Liver (tissue), 9 donors: Measurements from ENCODE around the gene TMED6. TPM values are rescaled to one million over a fixed set of nuclear protein-coding genes. Genes with fewer than 3 reads are reported as not detected.

Source experiments
- DNase-seq: peaks from one replicate; pipeline ENCODE4 v3.0.0-alpha.2; 2017; ENCODE audit warnings: low spot score
- H3K27ac ChIP-seq, 2 donors: one replicate each; pipeline ENCODE4 v1.7.0; 2013; ENCODE audit warnings: inconsistent platforms in 2 of 2, low read length in 2 of 2, control low read depth in 1 of 2, low read depth in 1 of 2, mild to moderate bottlenecking in 1 of 2
- H3K27me3 ChIP-seq, 4 donors: one replicate each; pipeline versions ENCODE4 v1.6.1 to v1.7.0; 2013; ENCODE audit warnings: low read length in 3 of 4, inconsistent platforms in 1 of 4, mild to moderate bottlenecking in 1 of 4, moderate library complexity in 1 of 4; ENCODE audit not compliant: control insufficient read depth in 4 of 4, insufficient read depth in 4 of 4
- H3K36me3 ChIP-seq, 4 donors: one replicate each; pipeline versions ENCODE4 v1.6.1 to v1.7.0; 2013; ENCODE audit warnings: low read length in 3 of 4, mild to moderate bottlenecking in 3 of 4, low read depth in 1 of 4, moderate library complexity in 1 of 4; ENCODE audit not compliant: control insufficient read depth in 4 of 4, insufficient read depth in 3 of 4
- H3K4me1 ChIP-seq, 4 donors: one replicate each; pipeline versions ENCODE4 v1.6.1 to v1.7.0; 2013; ENCODE audit warnings: low read length in 3 of 4, mild to moderate bottlenecking in 3 of 4, moderate library complexity in 1 of 4; ENCODE audit not compliant: control insufficient read depth in 4 of 4, insufficient read depth in 4 of 4
- H3K4me3 ChIP-seq, 3 donors: one replicate each; pipeline versions ENCODE4 v1.6.1 to v1.7.0; 2013; ENCODE audit warnings: low read length in 3 of 3, control low read depth in 1 of 3, low read depth in 1 of 3, mild to moderate bottlenecking in 1 of 3
- H3K9ac ChIP-seq, 2 donors: one replicate each; pipeline ENCODE4 v1.7.0; 2013; ENCODE audit warnings: low read length in 2 of 2, mild to moderate bottlenecking in 2 of 2, moderate library complexity in 2 of 2, control low read depth in 1 of 2, low read depth in 1 of 2
- H3K9me3 ChIP-seq, 4 donors: one replicate each; pipeline versions ENCODE4 v1.6.1 to v1.7.0; 2013; ENCODE audit warnings: low read length in 3 of 4; ENCODE audit not compliant: control insufficient read depth in 4 of 4
- ATF3 ChIP-seq: IDR thresholded peaks from 2 replicates; pipeline ENCODE4 v1.6.1; 2016; ENCODE audit warnings: antibody characterized with exemption
- CTCF ChIP-seq: fragments of 150-350 bp; IDR thresholded peaks from 2 replicates; pipeline ENCODE4 v1.5.1; 2017; ENCODE audit warnings: improper control_type of control experiment, low read depth, low read length; ENCODE audit not compliant: missing input control
- EGR1 ChIP-seq, 2 donors: IDR thresholded peaks; 2 replicates each; pipeline ENCODE4 v1.6.1; 2016 to 2018; ENCODE audit warnings: antibody characterized with exemption in 2 of 2, low read depth in 2 of 2
- FOXA1 ChIP-seq: IDR thresholded peaks from 2 replicates; pipeline ENCODE4 v1.6.1; 2016; ENCODE audit warnings: antibody characterized with exemption
- FOXA2 ChIP-seq: IDR thresholded peaks from 2 replicates; pipeline ENCODE4 v1.6.1; 2016; ENCODE audit warnings: antibody characterized with exemption
- GABPA ChIP-seq, 2 donors: IDR thresholded peaks in 1 of 2; conservative IDR thresholded peaks in 1 of 2; 2 replicates each; pipeline ENCODE4 v1.6.1; 2016; ENCODE audit warnings: antibody characterized with exemption in 2 of 2, mild to moderate bottlenecking in 1 of 2, moderate library complexity in 1 of 2
- HNF4A ChIP-seq, 2 donors: conservative IDR thresholded peaks; 2 replicates each; pipeline ENCODE4 v1.6.1; 2016; ENCODE audit warnings: antibody characterized with exemption in 2 of 2, mild to moderate bottlenecking in 2 of 2
- HNF4G ChIP-seq: IDR thresholded peaks from 2 replicates; pipeline ENCODE4 v1.6.1; 2016; ENCODE audit warnings: antibody characterized with exemption
- JUND ChIP-seq, 2 donors: IDR thresholded peaks; 2 replicates each; pipeline ENCODE4 v1.6.1; 2016; ENCODE audit warnings: antibody characterized with exemption in 2 of 2
- MAX ChIP-seq: IDR thresholded peaks from 2 replicates; pipeline ENCODE4 v1.6.1; 2016; ENCODE audit warnings: antibody characterized with exemption
- NR2F2 ChIP-seq: IDR thresholded peaks from 2 replicates; pipeline ENCODE4 v1.6.1; 2016; ENCODE audit warnings: antibody characterized with exemption
- RAD21 ChIP-seq, 2 donors: IDR thresholded peaks; 2 replicates each; pipeline ENCODE4 v1.6.1; 2016; ENCODE audit warnings: antibody characterized with exemption in 2 of 2, mild to moderate bottlenecking in 2 of 2
- RXRA ChIP-seq, 2 donors: IDR thresholded peaks; 2 replicates each; pipeline ENCODE4 v1.6.1; 2017 to 2018; ENCODE audit warnings: antibody characterized with exemption in 2 of 2, mild to moderate bottlenecking in 1 of 2
- SP1 ChIP-seq: IDR thresholded peaks from 2 replicates; pipeline ENCODE4 v1.6.1; 2018; ENCODE audit warnings: antibody characterized with exemption, mild to moderate bottlenecking
- TAF1 ChIP-seq: conservative IDR thresholded peaks from 2 replicates; pipeline ENCODE4 v1.6.1; 2016; ENCODE audit warnings: antibody characterized with exemption, mild to moderate bottlenecking
- YY1 ChIP-seq: IDR thresholded peaks from 2 replicates; pipeline ENCODE4 v1.6.1; 2016; ENCODE audit warnings: antibody characterized with exemption, mild to moderate bottlenecking
- WGBS: extraction: QIAGEN DNeasy Blood & Tissue Kit; methylation state at CpG from one replicate; pipeline ENCODE4 v1.1.7; 2013; 5-methylcytosine and 5-hydroxymethylcytosine counted together
- polyA plus RNA-seq, 2 donors: library from polyadenylated mRNA; stranded (reverse) in 1 of 2; unstranded in 1 of 2; fragments of 200-250 nt in 1 of 2; fragments of >200 nt in 1 of 2; fragmentation: Nextera tagmentation in 1 of 2; extraction: Ambion mirVana in 1 of 2; gene quantifications; one replicate each; pipeline versions ENCODE4 v1.2.1 to v1.2.3, GENCODE V29; 2013 to 2015
- total RNA-seq, 2 donors: library from RNA; depleted of rRNA; stranded (reverse); fragments of >200 nt; gene quantifications; one replicate each; pipeline ENCODE4 v1.2.3, GENCODE V29; 2014
- TF ChIP-seq, protein P1 (sequence below): IDR thresholded peaks from 2 replicates; pipeline ENCODE4 v1.6.1; 2016; ENCODE audit warnings: antibody characterized with exemption
- TF ChIP-seq, protein P2 (sequence below): IDR thresholded peaks from 2 replicates; pipeline ENCODE4 v1.6.1; 2016; ENCODE audit warnings: antibody characterized with exemption, mild to moderate bottlenecking
- donor health status: healthy.
- donor health status: healthy.
- donor health status: healthy.
- donor health status: healthy.
- donor health status: healthy.

The TMED6 gene
- total and polyA plus RNA-seq, 4 donors, result 0.18 to 46.2 (median 11.0) TPM

DNA sequence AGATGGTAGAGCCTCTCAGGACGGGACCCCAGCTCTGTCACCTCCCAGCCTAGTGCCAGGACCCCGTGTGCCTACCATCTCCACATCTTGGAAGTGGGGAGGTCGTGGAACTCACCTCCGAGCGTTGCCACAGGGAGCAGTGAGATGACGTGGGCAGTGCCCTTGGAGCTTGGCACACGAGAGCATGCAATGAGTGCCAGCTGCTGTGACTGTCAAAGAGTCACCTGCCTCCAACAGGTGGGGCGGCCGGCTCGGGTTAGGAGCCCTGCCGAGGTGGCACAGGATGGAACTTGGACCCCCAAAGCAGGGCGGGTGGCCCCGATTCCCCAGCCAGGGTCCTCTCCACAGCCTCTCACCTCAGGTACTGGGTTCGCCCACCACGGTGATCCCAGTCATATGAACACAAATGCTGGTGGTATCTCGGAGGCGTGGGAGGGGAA is 35.0 kb downstream of the TMED6 start (continued):
- TF ChIP-seq CTCF (no peak), HNF4A (conservative IDR thresholded peaks at IDR 0.05) (peak; percentile 61 to 69), ATF3 (no peak), TAF1 (no peak), RXRA (IDR thresholded peaks at IDR 0.05) (peak in 1 of 2 donors; percentile 81), MAX (no peak), RAD21 (IDR thresholded peaks at IDR 0.05) (no peak)

GRCh38 chr16:69315486-69316311 is 35.9 kb downstream of the TMED6 start:
- Histone ChIP-seq H3K27me3 (no peaks in the 10 kb centered on the region), H3K9me3 (no peaks in the 10 kb centered on the region), H3K27ac (peak overlapping the region; percentile 75 to 80), H3K36me3 (peaks cover 17 to 25% (median 20%) of the 10 kb centered on the region in 4 donors), H3K4me1 (peaks cover 16 to 67% (median 52%) of the 10 kb centered on the region in 4 donors), H3K9ac (no peak overlapping the region), H3K4me3 (no peak overlapping the region)
- 39% methylated on average over 30 of the region's 30 CpGs for WGBS
- TF ChIP-seq CTCF (no peak), ATF3 (peak; percentile 62), NR2F2 (peak; percentile 43), EGR1 (IDR thresholded peaks at IDR 0.05; ENCODE audit: low read depth in 2 of 2) (no peak), SP1 (peak; percentile 72), HNF4A (conservative IDR thresholded peaks at IDR 0.05) (peak; percentile 67 to 80), HNF4G (peak; percentile 22), TAF1 (no peak), FOXA2 (no peak), GABPA (IDR thresholded peaks at IDR 0.05 in 1 of 2, conservative IDR thresholded peaks at IDR 0.05 in 1 of 2) (no peak), RAD21 (IDR thresholded peaks at IDR 0.05) (peak in 1 of 2 donors; percentile 32), MAX (peak; percentile 77), FOXA1 (no peak), JUND (IDR thresholded peaks at IDR 0.05) (peak in 1 of 2 donors; percentile 9), RXRA (IDR thresholded peaks at IDR 0.05) (peak; percentile 76 to 82), YY1 (peak; percentile 83)
- TF ChIP-seq, protein P1, sequence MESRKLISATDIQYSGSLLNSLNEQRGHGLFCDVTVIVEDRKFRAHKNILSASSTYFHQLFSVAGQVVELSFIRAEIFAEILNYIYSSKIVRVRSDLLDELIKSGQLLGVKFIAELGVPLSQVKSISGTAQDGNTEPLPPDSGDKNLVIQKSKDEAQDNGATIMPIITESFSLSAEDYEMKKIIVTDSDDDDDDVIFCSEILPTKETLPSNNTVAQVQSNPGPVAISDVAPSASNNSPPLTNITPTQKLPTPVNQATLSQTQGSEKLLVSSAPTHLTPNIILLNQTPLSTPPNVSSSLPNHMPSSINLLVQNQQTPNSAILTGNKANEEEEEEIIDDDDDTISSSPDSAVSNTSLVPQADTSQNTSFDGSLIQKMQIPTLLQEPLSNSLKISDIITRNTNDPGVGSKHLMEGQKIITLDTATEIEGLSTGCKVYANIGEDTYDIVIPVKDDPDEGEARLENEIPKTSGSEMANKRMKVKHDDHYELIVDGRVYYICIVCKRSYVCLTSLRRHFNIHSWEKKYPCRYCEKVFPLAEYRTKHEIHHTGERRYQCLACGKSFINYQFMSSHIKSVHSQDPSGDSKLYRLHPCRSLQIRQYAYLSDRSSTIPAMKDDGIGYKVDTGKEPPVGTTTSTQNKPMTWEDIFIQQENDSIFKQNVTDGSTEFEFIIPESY, result peak; percentile 44
- TF ChIP-seq, protein P2, sequence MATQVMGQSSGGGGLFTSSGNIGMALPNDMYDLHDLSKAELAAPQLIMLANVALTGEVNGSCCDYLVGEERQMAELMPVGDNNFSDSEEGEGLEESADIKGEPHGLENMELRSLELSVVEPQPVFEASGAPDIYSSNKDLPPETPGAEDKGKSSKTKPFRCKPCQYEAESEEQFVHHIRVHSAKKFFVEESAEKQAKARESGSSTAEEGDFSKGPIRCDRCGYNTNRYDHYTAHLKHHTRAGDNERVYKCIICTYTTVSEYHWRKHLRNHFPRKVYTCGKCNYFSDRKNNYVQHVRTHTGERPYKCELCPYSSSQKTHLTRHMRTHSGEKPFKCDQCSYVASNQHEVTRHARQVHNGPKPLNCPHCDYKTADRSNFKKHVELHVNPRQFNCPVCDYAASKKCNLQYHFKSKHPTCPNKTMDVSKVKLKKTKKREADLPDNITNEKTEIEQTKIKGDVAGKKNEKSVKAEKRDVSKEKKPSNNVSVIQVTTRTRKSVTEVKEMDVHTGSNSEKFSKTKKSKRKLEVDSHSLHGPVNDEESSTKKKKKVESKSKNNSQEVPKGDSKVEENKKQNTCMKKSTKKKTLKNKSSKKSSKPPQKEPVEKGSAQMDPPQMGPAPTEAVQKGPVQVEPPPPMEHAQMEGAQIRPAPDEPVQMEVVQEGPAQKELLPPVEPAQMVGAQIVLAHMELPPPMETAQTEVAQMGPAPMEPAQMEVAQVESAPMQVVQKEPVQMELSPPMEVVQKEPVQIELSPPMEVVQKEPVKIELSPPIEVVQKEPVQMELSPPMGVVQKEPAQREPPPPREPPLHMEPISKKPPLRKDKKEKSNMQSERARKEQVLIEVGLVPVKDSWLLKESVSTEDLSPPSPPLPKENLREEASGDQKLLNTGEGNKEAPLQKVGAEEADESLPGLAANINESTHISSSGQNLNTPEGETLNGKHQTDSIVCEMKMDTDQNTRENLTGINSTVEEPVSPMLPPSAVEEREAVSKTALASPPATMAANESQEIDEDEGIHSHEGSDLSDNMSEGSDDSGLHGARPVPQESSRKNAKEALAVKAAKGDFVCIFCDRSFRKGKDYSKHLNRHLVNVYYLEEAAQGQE, result peak; percentile 89
- DNase-seq, result no peak
